Measurements from ENCODE around the gene RXFP3. TPM values are rescaled to one million over a fixed set of nuclear protein-coding genes. Genes with fewer than 3 reads are reported as not detected.
A peak's percentile ranks its signal among the peaks of the same experiment; 100 is the strongest.
"Not testable (repeated sequence)": the region's sequence is repeated elsewhere in the genome, so short reads cannot be mapped to it uniquely, and the experiment has no call there.

RXFP3 gene
- total RNA-seq, 1 donor from 2014 or later, result 0.41 TPM

GRCh38 chr5:33933723-33934169, 2.4 kb upstream of the RXFP3 start:
- no peak for FAIRE-seq
- DNase-seq (ENCODE audit: low spot score in 2 of 2), result no peak

DNA sequence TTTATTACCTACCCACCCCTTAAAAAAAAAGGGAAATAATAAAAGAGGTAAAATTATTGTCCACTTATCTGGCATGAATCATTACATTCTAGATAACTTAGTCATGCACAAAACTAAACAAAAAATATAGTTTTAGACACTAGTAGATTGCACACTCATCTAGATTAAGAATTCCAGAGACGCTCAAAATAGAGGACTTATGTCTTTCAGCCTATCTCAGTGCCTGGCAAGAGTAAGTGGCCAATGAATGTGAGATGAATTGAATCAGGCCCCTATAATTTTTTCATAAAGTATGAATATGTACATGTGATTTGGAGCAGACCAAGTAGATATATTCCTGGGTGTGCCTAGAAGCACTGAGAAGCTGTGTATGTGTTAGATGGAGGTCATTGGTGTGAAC, 2.0 kb upstream of the RXFP3 start:
- FAIRE-seq (no peak), DNase-seq (ENCODE audit: low spot score in 2 of 2) (no peak)

DNA sequence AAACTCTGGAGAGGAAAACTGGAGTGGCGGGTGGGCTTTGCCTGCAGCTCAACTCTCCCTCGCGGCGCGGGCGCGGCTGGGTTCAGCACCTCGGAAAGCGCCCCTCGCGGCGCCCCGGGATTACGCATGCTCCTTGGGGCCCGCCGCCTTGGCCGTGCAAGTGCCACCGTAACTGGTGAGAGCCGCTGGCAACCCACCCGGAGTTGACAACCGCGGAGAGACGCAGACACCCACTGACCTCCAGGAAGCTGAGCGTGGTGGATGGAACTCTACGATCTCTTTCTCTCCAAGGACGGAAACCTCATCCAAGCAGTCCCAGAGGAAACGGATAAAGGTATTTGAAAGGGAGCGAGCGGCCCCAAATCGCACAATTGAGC, 194 bp upstream of the RXFP3 start:
- FAIRE-seq (no peak), DNase-seq (ENCODE audit: low spot score in 2 of 2) (peak; percentile 46 to 55)

DNA sequence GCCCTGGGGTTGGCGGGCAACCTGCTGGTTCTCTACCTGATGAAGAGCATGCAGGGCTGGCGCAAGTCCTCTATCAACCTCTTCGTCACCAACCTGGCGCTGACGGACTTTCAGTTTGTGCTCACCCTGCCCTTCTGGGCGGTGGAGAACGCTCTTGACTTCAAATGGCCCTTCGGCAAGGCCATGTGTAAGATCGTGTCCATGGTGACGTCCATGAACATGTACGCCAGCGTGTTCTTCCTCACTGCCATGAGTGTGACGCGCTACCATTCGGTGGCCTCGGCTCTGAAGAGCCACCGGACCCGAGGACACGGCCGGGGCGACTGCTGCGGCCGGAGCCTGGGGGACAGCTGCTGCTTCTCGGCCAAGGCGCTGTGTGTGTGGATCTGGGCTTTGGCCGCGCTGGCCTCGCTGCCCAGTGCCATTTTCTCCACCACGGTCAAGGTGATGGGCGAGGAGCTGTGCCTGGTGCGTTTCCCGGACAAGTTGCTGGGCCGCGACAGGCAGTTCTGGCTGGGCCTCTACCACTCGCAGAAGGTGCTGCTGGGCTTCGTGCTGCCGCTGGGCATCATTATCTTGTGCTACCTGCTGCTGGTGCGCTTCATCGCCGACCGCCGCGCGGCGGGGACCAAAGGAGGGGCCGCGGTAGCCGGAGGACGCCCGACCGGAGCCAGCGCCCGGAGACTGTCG, 976 bp downstream of the RXFP3 start:
- no peak for DNase-seq (ENCODE audit: low spot score in 2 of 2)
- FAIRE-seq, result no peak

DNA sequence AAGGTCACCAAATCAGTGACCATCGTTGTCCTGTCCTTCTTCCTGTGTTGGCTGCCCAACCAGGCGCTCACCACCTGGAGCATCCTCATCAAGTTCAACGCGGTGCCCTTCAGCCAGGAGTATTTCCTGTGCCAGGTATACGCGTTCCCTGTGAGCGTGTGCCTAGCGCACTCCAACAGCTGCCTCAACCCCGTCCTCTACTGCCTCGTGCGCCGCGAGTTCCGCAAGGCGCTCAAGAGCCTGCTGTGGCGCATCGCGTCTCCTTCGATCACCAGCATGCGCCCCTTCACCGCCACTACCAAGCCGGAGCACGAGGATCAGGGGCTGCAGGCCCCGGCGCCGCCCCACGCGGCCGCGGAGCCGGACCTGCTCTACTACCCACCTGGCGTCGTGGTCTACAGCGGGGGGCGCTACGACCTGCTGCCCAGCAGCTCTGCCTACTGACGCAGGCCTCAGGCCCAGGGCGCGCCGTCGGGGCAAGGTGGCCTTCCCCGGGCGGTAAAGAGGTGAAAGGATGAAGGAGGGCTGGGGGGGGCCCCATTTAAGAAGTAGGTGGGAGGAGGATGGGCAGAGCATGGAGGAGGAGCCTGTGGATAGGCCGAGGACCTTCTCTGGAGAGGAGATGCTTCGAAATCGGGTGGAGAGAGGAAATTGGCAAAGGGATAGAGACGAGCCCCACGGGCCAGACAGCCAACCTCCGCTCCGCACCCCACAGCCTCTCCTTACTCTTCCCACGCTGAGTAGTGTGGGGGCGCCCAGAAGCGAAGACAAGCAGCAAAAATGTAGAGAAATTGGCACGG, 1.7 kb downstream of the RXFP3 start:
- DNase-seq (ENCODE audit: low spot score in 2 of 2) (no peak), FAIRE-seq (no peak)

DNA sequence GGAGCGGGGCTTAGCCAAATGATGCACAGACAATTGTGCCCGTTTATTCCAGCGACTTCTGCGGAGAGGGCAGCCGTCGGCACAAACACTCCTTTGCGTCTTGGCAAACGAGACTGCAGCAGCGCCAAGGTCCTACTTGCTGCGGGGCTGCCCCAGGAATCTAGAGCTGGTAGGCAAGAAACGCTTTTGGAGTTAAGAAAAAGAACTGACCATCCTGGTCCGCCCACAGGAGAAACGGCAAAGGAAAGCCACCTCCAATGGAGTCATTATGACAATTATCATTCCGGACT, 2.3 kb downstream of the RXFP3 start:
- no peak for DNase-seq (ENCODE audit: low spot score in 2 of 2)
- FAIRE-seq, result no peak

GRCh38 chr5:33938881-33939280, 2.7 kb downstream of the RXFP3 start:
- DNase-seq (ENCODE audit: low spot score in 2 of 2), result no peak
- FAIRE-seq, result no peak

DNA sequence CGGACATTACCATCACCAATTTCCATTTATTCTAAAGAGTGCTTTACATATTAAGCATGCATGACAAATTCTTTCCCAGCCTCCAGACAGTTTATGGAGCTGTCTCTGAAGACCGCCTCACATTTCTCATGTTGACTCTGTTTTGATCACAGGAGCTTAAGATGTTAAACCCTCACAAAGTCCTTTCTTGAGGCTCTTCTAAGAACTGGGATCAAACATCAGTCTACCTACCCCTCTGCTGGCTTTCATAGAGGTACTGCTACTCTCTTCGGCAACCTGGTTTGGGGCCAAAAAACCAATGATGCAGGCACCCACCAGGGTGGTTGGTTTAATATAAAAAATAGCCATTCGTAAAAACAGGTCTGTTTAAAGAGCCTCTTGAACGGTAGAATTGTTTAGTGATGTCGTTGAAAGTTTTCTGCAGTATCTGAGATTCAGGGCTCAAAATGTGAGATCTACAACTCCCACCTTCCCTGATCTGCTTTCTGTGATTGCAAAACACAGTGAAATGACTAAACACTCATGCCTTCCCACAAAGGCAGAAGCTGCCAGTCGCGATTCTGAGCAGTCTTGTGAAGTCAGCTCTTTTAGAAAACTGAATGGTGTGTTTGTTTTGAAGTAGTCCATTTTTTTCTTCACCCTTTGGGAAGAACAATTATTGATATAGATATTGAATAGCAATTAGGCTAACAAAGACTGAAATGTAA, 3.5 kb downstream of the RXFP3 start:
- no peak for DNase-seq (ENCODE audit: low spot score in 2 of 2)
- no peak for FAIRE-seq

DNA sequence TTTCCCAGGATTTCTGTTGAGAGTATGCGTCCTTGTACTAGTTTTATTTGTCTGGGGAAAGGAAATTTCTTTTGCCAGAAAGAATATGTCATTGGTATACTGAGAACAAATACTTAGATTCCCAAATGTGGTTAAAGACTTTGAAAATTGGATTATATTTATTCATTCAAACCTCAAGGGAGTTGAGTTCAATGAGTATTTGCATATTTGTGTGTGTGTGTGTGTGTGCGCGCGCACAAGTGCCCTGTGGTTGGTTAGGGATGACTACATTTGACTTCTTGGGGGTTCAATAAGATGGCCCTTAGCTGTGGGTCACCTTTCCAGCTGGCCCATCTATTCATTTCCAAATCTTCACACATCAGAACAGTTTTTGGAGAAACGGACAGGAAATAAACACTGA, 4.9 kb downstream of the RXFP3 start:
- FAIRE-seq (no peak), DNase-seq (ENCODE audit: low spot score in 2 of 2) (no peak)

- FAIRE-seq, result no peak
- no peak for DNase-seq (ENCODE audit: low spot score in 2 of 2)
These were observed 8.5 kb downstream of the RXFP3 start for GRCh38 chr5:33944543-33945132.

- DNase-seq (ENCODE audit: low spot score in 2 of 2), result not testable (repeated sequence)
- FAIRE-seq, result peak; percentile 10
These were observed 16.0 kb downstream of the RXFP3 start for GRCh38 chr5:33952175-33952574.

- DNase-seq (ENCODE audit: low spot score in 2 of 2), result no peak
- FAIRE-seq, result no peak
These were observed 21.5 kb downstream of the RXFP3 start for GRCh38 chr5:33957577-33958150.

DNA sequence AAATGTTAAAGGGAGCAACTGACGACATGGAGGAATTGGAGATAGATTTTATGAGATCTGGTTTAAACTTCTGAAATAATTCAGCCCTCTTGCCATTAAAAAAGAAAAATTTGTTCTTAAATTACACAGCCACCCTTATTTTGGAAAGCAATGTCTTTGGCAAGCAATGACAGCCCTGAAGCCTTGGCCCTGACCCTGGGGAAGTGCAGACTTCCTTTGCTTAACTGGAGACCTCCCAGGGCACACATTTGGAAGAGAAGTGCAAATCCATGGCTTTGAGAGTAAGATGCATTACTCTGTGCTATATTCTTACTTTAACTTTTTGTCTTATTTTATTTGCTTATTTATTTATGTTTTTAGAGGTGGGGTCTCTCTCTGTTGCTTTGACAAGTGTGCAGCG, 22.0 kb downstream of the RXFP3 start:
- DNase-seq (ENCODE audit: low spot score in 2 of 2) (no peak), FAIRE-seq (no peak)

GRCh38 chr5:33964132-33964700, 28.0 kb downstream of the RXFP3 start:
- no peak for DNase-seq (ENCODE audit: low spot score in 2 of 2)
- no peak for FAIRE-seq

DNA sequence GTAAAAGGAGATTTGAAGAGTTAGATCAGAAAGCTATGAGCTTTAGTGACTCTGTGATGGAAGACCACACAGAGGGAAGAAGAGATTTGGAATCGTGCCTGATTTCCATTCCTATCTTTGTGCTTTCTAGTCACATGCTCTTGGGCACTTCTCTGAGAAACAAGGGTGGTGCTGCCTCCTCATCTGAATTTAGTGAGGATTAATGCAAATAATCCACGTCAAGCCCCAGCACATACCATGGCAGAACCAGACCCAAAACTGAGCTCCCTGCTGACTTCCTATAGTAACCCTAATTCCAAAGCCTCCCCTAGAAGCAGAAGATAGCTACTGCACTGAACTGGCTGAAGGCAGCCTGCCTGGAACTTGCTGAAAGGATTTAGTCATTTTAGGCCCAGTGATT, 30.6 kb downstream of the RXFP3 start:
- FAIRE-seq (no peak), DNase-seq (ENCODE audit: low spot score in 2 of 2) (no peak)

GRCh38 chr5:33968211-33969005, 32.2 kb downstream of the RXFP3 start:
- FAIRE-seq (no peak), DNase-seq (ENCODE audit: low spot score in 2 of 2) (no peak)

DNA sequence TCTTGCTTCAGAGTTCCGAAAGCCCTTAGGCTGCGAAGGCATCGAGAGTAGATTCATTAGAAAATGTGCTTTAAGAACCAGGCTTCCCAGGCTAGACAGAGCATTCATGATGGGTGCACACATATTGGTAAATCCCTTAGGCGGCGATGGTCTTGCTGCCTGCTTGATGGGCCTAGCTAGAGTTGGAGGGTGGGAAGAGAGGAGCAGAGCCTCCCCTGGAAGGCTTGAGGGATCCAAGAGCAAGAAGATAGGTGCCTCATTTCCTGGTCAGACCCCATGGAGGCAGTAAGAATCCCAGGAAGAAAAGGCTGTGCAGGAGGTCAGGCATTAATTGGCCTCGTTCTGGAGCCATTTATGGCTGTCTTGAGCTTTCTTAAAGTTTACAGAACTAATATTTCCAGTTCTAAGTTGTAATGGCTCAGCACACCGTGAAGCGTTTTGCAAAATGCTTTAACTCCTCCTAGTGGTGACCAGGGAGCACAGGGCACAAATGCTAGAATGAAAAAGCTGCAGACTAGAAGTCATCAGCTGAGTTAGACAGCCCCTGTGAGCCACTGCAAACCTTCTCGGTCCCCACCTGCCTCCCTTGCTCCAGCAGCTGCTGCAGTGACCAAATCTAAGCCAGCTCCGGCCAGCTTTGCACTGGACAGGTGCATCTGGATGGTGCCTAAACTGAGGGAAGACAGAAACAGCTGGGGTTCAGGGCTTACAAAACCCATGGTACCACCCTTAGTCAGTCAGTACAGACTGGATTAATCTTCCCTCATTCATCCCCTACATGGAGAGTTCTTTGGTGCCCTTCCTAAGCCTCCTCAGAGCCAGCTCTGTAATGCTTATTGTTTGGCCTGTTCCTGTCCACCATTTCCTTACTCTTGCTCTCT, 33.6 kb downstream of the RXFP3 start:
- DNase-seq (ENCODE audit: low spot score in 2 of 2) (peak in 1 of 2 donors; percentile 45), FAIRE-seq (no peak)

GRCh38 chr5:33973271-33973670, 37.1 kb downstream of the RXFP3 start:
- no peak for DNase-seq (ENCODE audit: low spot score in 2 of 2)

DNA sequence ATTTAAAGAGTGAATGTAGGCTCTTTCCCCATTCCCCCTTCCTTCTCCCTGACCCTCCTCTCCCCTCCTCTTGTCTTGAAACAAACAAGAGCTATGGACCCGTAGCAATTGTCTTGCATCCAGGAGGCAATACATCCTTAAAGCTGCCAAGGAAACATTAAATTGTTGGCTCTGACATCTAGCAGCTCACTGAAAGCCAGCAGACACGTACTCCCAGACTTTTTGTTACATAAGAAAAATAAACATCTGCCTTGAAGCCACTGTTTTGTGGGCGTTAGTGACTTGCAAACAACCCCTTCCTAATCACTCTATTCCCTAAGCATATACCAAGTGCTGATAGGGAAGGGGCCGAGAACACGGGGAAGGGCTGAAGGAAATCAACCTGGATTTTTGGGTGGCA, 39.7 kb downstream of the RXFP3 start:
- DNase-seq (ENCODE audit: low spot score in 2 of 2), result no peak
- FAIRE-seq, result no peak

More at GRCh38 chr5:33973271-33973670, 37.1 kb downstream of the RXFP3 start:
- FAIRE-seq, result no peak

Measured in frontal cortex (tissue), 4 donors.